Prostate gland (tissue), 2 donors: Measurements from ENCODE around the gene THYN1.

Source experiments
- CTCF ChIP-seq, 4 experiments: fragments of 200-600 bp in 2 of 4; fragments of 450-650 bp in 2 of 4; sonication (generic) in 2 of 4; IDR thresholded peaks; 1 replicate in 3 of 4; 2 replicates in 1 of 4; pipeline ENCODE4 v1.5.1; 2016 to 2019; ENCODE audit warnings: antibody characterized with exemption in 4 of 4, mild to moderate bottlenecking in 2 of 4, moderate library complexity in 2 of 4
- POLR2A ChIP-seq: fragments of 450-650 bp; IDR thresholded peaks from one replicate; pipeline ENCODE4 v1.6.1; 2016; ENCODE audit warnings: antibody characterized with exemption, mild to moderate bottlenecking
- POLR2AphosphoS5 ChIP-seq: sonication (generic); formaldehyde crosslinking; IDR thresholded peaks from one replicate; pipeline ENCODE4 v1.6.1; 2017; ENCODE audit warnings: antibody characterized with exemption

GRCh38 chr11:134199531-134199930 is 53.6 kb downstream of the THYN1 start:
- TF ChIP-seq CTCF (IDR thresholded peaks at IDR 0.05) = no peak
- no peak for TF ChIP-seq POLR2AphosphoS5
- TF ChIP-seq POLR2A = no peak
